Fibroblast of gingiva (primary cell): ENCODE data around the gene POU6F2.

Source experiments
- DNase-seq: peaks from one replicate; pipeline ENCODE4 v3.0.0-alpha.2; 2011; ENCODE audit warnings: low read depth

Gene POU6F2

DNA sequence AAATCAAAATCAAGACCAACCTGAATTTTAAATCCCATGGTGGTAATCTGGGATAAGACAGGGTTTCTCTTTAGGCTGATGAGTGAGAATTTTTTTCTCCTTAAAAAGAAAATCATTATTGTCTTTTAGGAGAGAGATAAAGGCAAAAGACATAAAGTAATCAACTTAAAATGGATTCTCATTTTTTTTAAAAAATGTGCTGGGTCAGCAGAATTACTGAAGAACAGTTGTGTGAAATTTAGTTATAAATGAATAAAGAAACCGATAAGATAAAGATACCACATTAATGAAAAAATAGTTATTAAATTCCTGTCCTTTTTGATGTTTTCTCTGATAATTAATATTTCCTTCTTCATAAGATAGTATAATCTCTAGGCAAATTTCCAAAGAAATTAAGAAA lies 427.2 kb downstream of the POU6F2 start:
- DNase-seq, result no peak

DNA sequence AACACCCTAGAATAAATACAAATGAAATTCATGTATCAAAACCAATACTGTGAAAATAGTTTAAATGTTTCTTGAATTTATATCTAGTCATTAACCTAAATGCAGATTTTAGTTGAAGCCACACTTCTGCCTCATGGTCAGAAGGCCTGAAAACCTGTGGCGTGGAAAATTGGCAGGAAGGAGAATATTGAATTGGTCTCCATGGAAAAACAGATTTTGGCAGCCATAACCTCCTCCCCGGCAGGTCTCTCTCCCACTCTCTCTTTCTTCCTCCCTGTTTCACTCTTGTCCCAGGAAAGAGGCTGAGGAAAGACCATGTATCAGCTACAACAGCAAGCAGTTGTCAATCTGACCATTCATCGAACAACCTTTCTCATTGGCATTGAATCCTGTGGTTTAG lies 427.9 kb downstream of the POU6F2 start:
- no peak for DNase-seq

- DNase-seq, result no peak
These were observed 428.8 kb downstream of the POU6F2 start for GRCh38 chr7:39406467-39406866.

GRCh38 chr7:39407137-39407536 lies 429.4 kb downstream of the POU6F2 start:
- DNase-seq, result no peak

GRCh38 chr7:39407723-39408122 lies 430.0 kb downstream of the POU6F2 start:
- DNase-seq, result no peak

GRCh38 chr7:39408906-39409305 lies 431.2 kb downstream of the POU6F2 start:
- DNase-seq, result no peak

- DNase-seq, result no peak
These were observed 432.9 kb downstream of the POU6F2 start for GRCh38 chr7:39410582-39410981.

DNA sequence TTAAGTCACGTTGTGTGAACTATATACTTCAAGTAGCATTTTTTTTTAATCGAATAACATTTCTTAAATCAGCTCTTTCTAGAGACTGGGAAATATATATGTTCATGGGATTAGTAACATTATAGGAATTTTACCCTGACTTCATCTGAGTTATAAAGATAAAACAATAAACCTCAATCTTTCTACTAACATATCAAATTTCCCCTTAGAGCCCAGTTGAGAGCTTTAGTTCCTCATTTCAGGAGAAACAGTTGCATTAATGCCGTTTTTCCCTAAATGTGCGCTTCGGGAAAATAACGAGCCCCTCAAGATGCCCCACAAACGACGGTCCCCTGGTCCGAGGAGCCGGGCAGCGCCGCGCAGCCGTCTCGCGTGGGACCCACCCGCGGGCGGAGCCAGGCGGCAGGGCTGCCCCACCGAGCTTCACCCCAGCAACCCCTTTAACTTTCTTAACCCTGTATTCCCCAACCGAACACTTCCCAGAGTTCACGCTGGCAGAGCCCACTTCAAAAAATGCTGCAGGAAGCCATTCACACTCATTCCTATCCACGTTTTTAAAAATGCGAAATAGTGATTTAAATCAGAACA lies 436.0 kb downstream of the POU6F2 start:
- DNase-seq, result no peak

DNA sequence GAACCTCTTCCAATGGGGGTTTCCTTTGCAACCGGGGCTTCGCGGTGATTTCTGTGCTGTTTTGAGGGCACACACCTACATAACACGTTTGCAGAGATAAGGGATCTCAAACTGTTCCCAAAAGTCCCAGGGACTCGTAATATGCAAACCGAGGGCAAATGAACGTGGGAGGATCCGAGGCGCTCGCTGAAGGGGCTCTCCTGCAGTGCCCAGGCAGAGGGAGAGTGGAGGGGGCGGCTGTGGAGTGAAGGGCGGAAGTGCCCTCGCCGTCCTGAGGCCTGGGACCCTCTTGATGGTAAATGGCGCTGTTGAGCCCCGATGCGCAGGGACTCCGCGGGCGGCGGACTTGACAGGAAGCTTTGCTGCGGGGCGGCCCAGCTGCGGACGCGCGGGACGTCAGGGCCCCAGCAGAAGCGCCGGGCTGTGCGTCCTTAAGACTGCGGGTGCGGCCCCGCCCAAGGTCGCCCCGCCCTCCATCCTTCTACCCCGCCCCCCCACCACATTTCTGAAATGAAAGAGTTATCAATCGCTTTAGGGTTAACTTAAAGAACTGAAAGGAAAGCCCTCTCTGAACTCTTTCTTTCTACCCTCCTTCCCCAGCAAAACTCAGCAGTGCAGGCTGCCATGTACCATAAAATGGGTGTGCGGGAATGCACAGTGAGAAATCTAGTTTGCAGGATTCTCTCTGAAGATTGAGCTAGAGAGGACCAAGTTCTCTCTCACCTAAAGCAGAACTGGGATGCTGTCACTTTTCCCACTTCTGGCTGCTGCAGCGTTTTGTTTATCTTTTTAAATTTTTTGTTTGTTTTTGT lies 436.7 kb downstream of the POU6F2 start:
- peak; percentile 46 for DNase-seq

DNA sequence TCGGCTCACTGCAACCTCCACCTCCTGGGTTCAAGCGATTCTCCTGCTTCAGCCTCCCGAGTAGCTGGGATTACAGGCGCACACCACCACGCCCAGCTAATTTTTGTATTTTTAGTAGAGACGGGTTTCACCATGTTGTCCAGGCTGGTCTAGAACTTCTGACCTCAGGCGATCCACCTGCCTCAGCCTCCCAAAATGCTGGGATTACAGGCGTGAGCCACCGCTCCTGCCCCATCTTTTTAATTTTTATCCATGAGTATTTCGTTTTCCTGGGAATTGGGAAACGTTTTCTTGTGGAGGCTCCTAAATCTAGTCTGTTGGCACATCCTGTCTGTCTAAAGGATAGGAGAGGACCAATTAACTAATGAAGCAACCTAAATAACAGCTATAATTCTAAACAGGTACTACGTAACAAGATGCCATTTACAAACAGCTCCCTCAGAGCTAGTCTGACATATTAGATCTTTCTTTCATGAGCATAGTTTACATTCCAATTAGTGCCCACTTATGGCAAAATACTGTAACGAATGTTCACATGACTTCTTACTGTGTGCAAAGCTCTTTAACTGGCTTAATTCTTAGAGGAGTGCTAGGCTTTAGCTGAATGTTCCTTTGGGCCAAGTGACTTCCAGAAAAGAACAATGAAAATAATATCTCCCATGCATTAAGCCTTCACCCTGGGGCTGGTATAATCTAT lies 437.5 kb downstream of the POU6F2 start:
- DNase-seq, result no peak

DNA sequence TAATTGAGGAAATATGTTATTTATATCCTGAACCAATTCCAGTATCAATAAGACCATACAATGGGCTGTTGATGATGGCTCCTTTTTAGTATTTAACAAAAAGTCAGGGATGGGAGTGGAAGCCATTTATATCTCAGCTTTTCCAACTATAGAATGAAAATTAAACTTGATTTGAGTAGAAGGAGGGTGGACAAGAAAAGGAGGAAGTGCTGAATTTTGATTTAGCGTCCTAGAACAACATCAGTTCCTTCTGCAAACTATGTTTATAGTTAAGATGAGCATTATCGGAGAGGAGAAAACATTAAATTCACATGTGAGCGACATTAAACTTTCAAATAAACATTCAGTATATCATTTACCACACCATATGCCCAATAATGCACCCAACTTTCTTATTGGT lies 439.2 kb downstream of the POU6F2 start:
- no peak for DNase-seq

- no peak for DNase-seq
These were observed 439.9 kb downstream of the POU6F2 start for GRCh38 chr7:39417642-39418041.

DNA sequence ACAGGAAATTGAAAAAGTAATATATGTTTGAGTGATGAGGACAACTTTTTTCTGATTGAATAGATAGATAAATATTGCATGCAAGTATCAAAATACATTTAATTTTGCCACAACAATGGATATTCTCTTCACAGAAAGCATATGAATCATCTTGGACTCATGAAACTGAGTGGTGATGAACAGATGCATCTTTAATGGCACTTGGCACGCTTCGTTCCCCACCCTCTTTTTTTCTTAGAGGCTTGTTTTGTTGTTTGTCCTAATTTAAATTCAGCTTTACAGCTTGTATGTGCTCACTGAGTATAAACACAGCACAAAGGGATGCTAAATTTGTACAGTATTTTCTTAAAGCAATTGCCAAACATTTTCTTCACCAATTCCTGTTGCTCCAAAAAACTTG lies 443.5 kb downstream of the POU6F2 start:
- no peak for DNase-seq

DNA sequence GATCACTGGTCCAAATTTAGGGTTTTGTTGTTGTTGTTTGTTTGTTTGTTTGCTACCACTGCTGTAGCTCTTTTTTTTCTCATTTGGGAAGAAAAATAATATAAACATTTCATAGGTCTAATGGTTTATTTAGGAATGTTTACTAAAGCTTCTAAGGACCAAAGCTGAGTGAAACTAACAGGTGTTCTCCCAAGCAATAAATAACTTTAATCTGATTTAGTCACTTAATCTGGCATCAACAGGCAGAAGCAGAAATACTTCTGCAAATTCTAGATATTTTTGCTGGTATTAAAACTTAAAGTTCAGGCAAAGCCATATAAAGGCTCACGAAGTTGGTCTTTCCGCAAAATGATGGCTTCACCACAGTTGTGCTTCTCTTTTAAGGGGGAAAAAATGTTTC lies 444.0 kb downstream of the POU6F2 start:
- no peak for DNase-seq

- DNase-seq, result peak; percentile 57
These were observed 450.5 kb downstream of the POU6F2 start for GRCh38 chr7:39428221-39428620.

DNA sequence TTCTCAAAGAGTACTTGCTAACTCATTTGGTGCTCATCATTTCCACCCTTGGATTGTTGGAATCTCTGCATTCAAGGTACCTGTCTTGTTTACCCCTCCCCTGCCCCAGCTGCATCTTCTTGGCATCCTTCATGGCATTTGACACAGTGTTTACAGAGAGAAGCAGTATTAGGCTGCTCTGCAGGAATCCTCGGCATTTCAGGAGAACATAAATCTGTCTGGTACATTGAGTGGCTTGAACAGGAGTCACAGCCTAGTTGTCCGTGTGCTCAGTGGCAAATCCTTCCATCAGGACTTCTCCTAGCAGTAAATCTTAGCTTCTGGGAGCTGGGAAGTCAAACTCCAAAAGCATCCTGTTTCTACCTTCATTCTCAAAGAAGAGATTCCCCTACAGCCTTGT lies 451.7 kb downstream of the POU6F2 start:
- DNase-seq, result no peak

GRCh38 chr7:39430441-39430840 lies 452.7 kb downstream of the POU6F2 start:
- DNase-seq, result no peak

- no peak for DNase-seq
These were observed 453.4 kb downstream of the POU6F2 start for GRCh38 chr7:39430909-39431641.

DNA sequence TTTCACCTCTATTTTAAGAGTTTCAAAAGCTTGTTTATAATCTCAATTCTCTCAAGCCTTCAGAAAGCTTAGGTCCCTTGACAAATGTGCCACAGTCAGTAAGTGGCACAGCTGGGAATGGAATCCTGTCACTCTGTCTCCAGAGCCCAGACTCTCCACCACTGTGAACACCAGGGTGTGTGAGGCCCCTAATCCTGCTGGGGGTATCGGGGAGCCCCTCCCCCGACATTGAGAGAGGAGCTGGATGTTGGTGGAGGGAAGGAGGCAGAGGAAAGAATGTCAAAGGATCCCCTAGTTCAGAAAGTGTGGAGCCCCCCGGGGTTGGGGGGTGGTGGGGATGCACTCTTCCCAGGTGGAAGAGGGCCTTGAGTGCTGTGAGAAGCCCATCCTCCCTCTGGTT lies 454.7 kb downstream of the POU6F2 start:
- no peak for DNase-seq

GRCh38 chr7:39432807-39433416 lies 455.2 kb downstream of the POU6F2 start:
- DNase-seq, result no peak

DNA sequence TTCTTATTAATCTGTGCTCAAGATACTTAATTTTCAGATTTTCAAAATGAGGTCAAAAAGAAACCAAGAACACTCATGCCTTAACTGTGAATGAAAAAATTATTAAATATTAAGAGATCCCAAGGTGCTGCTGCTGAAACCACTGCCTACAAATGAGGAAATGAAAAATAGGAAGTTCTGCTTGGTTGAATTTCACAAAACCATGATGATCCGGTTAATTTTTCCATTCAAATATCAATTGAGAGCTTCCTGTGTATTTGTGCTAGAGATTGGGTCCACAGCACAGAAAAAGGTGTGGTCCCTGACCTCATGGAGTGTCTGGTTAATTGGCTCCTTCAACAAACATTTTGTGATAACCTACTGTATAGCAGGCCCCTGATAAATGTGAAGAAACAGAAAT lies 455.8 kb downstream of the POU6F2 start:
- no peak for DNase-seq

- DNase-seq, result no peak
These were observed 456.3 kb downstream of the POU6F2 start for GRCh38 chr7:39434012-39434411.
